ENCODE results near the gene FAM169A. TPM values are rescaled to one million over a fixed set of nuclear protein-coding genes. Genes with fewer than 3 reads are reported as not detected.

The FAM169A gene
- total and polyA plus RNA-seq, 12 donors = 0.25 to 10.6 (median 4.4) TPM

- H3K27me3 ChIP-seq = no peaks in the 10 kb centered on the region
- H3K4me3 ChIP-seq = no peak overlapping the region
- no peak for TF ChIP-seq CTCF (IDR thresholded peaks at IDR 0.05)
- peaks cover 0 to under 1% (median 0%) of the 10 kb centered on the region in 11 donors for H3K9me3 ChIP-seq
- 83 to 88% methylated on average over 8 of the region's 8 CpGs for WGBS, 2 donors
- no peak for DNase-seq
- H3K27ac ChIP-seq = no peak overlapping the region
- no peaks in the 10 kb centered on the region for H3K36me3 ChIP-seq
- no peak for ATAC-seq
- peaks cover 0 to 15% (median 0%) of the 10 kb centered on the region in 9 donors for H3K4me1 ChIP-seq
- intact Hi-C loops (cut with DNase I) = no loop called here
Observed at GRCh38 chr5:74850030-74850429, 16.2 kb downstream of the FAM169A start.

DNA sequence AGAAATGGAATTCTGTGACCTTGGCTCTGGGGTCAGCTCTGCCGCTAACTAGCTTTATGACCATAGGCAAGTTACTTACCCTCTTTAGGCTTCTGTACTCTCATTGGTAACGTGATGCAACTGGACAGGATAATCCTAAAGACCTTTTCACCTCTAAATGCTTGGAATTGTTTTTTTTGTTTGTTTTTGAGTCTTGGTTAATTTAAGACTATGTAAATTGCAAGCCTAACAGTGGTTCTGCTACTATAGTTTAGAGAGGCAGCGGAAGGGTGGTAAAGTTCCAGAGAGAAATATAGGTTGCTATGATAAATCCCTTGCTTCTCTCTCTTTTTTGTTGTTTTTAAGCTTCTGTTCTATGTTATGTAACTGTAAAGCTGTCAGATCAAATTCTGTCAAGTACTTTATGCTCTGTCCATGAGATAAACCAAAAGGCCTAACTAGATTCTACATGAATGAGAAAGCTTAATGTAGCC, 17.6 kb downstream of the FAM169A start:
- TF ChIP-seq CTCF (IDR thresholded peaks at IDR 0.05) = no peak
- WGBS, 2 donors = 85 to 91% methylated on average over 3 of the region's 3 CpGs
- intact Hi-C loops (cut with DNase I) = no loop called here

DNA sequence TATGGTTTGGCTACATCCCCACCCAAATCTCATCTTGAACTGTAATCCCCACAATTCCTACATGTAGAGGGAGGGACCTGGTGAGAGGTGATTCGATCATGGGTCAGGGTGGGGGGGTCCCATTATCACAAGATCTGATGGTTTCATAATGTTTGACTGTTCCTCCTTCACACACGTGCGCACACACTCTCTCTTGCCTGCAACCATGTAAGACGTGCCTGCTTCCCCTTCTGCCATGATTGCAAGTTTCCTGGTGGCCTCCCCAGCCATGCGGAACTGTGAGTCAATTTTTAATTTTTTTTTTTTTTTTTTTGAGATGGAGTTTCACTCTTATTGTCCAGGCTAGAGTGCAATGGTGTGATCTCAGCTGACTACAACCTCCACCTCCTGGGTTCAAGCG, 27.0 kb downstream of the FAM169A start:
- Histone ChIP-seq H3K36me3 (no peaks in the 10 kb centered on the region), H3K9me3 (no peaks in the 10 kb centered on the region), H3K4me1 (no peaks in the 10 kb centered on the region), H3K27me3 (no peaks in the 10 kb centered on the region), H3K4me3 (no peak overlapping the region), H3K27ac (no peak overlapping the region)
- ATAC-seq = no peak
- intact Hi-C loops (cut with DNase I) = no loop called here
- DNase-seq = no peak
- WGBS, 2 donors = 82 to 88% methylated on average over 6 of the region's 6 CpGs
- no peak for TF ChIP-seq CTCF (IDR thresholded peaks at IDR 0.05)

More for the DNA sequence above, 17.6 kb downstream of the FAM169A start:
- no peak for DNase-seq
- H3K27me3 ChIP-seq = no peaks in the 10 kb centered on the region
- no peaks in the 10 kb centered on the region for H3K9me3 ChIP-seq
- H3K4me1 ChIP-seq = peaks cover 0 to 15% (median 0%) of the 10 kb centered on the region in 9 donors
- no peak overlapping the region for H3K27ac ChIP-seq
- no peak overlapping the region for H3K4me3 ChIP-seq
- no peak for ATAC-seq
- no peaks in the 10 kb centered on the region for H3K36me3 ChIP-seq

DNA sequence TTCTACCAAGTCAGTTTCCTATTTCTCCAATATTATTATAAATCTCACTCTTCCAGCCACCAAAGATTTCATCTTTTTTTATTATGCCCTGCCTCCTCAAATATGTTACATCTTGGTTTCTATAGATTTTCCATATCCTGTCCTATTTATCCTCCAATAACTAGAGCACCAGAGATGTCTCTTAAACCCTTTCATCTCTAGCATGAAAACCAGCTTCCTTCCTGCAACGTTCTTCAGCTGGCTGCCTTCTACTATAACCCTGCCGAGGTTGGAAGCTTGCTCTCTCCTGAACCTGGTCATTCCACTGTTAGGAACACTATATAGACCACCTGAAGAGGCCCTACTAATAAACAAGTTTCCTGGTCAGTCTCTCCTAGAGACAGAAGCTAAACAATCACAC, 27.9 kb downstream of the FAM169A start:
- WGBS, 2 donors = 70 to 78% methylated on average over 2 of the region's 2 CpGs
- intact Hi-C loops (cut with DNase I) = no loop called here
- DNase-seq (no peak), ATAC-seq (no peak)
- TF ChIP-seq CTCF (IDR thresholded peaks at IDR 0.05) = no peak
- Histone ChIP-seq H3K4me3 (no peak overlapping the region), H3K9me3 (no peaks in the 10 kb centered on the region), H3K4me1 (no peaks in the 10 kb centered on the region), H3K36me3 (no peaks in the 10 kb centered on the region), H3K27ac (no peak overlapping the region), H3K27me3 (no peaks in the 10 kb centered on the region)

Data from heart right ventricle (tissue), 16 donors.